Measurements from ENCODE around the gene MAPK7.

DNA sequence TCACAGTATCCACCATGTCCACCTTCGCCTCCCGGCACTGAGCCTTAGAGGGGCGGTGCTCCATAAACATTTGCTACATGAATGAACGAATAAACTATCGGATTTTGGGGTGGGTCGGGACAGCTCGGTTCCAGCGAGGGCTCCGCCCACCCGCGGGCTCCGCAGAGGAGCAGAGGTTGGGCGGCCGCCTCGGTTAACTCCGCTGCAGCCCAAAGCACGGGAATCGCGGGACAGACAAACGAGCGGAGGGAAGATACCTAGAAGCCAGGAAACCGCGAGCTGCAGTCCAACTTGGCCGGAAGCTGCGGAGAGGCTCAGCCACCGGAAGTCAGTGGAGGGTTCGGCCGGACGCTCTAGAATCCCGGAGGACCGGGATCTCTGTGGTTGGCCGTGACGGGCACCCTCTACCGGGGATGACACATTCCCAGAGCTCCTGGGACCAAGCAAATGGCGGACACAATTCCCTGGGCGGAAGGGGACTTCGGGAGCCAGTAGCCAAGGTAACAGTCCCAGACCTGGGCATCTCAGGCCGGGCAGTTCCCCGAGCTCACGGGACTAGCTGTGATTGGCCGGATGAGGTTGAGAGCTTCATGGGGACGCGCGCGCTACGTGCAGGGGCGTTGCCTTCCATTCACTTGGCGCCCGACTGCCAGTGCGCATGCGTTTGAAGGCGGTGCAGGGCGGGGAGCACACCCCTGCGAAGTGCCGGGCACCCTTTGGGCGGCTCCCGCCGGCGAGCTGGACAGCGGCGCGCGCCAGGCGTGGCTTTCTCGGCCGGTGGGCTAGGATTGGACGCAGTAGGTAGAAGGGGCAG is 489 bp upstream of the MAPK7 start:
- TF ChIP-seq, protein P1, sequence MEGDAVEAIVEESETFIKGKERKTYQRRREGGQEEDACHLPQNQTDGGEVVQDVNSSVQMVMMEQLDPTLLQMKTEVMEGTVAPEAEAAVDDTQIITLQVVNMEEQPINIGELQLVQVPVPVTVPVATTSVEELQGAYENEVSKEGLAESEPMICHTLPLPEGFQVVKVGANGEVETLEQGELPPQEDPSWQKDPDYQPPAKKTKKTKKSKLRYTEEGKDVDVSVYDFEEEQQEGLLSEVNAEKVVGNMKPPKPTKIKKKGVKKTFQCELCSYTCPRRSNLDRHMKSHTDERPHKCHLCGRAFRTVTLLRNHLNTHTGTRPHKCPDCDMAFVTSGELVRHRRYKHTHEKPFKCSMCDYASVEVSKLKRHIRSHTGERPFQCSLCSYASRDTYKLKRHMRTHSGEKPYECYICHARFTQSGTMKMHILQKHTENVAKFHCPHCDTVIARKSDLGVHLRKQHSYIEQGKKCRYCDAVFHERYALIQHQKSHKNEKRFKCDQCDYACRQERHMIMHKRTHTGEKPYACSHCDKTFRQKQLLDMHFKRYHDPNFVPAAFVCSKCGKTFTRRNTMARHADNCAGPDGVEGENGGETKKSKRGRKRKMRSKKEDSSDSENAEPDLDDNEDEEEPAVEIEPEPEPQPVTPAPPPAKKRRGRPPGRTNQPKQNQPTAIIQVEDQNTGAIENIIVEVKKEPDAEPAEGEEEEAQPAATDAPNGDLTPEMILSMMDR (IDR thresholded peaks at IDR 0.05), result peak; percentile 6; the same call in 1 of the 2 replicates
- TF ChIP-seq ZFX (IDR thresholded peaks at IDR 0.05; ENCODE audit: borderline replicate concordance), result no peak
